GM19397 (cell line): Measurements from ENCODE around the gene OR52K1.
A peak's percentile ranks its signal among the peaks of the same experiment; 100 is the strongest.
"Not testable (repeated sequence)": the region's sequence is repeated elsewhere in the genome, so short reads cannot be mapped to it uniquely, and the experiment has no call there.

ENCODE experiments used
- ATAC-seq: cut with Tn5 transposase; IDR thresholded peaks from one replicate; pipeline ENCODE4 v1.9.1; 2021; ENCODE audit warnings: mild to moderate bottlenecking, moderate library complexity; ENCODE audit not compliant: unreplicated experiment

Gene OR52K1

GRCh38 chr11:4491405-4491804 is 9.0 kb downstream of the OR52K1 start:
- not testable (repeated sequence) for ATAC-seq

GRCh38 chr11:4491878-4492606 is 9.6 kb downstream of the OR52K1 start:
- ATAC-seq: no peak

- ATAC-seq: no peak
Observed at GRCh38 chr11:4493480-4493818, 11.0 kb downstream of the OR52K1 start.

DNA sequence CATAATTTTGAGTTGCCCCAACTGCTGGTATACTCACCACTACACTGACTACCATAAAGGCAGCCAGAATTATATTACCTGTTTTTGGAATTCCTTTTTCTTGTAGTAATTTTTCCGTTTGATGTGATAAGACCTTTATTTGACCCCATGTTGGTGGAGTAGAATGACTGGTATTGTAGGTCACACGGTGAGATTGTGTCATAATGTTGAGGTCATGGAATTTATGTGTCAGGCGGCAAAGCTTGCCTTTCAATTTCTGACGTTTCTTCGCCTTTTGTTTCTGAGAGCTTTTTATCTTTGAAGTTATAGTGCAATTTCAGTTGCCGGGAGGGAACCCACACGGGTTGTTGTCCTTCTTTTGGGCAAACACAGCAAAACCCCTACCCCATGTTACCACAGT is 13.0 kb downstream of the OR52K1 start:
- ATAC-seq: no peak

DNA sequence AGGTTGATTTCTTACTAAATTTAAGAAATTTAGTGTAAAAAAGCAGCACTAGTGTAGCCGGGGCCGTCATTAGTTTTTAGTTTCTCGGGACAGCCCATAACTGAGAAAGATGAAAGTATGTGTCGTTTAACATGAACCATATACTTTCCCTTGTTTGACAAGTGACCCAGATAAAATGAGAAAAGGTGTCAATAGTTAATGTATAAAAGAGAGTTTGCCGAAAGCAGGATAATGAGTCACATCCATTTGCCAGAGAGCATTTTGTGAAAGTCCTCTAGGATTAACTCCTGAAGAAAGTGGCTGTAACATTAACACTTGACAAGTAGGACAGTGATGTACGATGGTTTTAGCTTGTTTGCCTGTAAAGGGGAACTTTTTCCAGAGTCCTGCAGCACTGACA is 13.5 kb downstream of the OR52K1 start:
- no peak for ATAC-seq

- no peak for ATAC-seq
Observed at GRCh38 chr11:4496557-4497248, 14.3 kb downstream of the OR52K1 start.

GRCh38 chr11:4508886-4509285 is 26.4 kb downstream of the OR52K1 start:
- ATAC-seq: no peak

DNA sequence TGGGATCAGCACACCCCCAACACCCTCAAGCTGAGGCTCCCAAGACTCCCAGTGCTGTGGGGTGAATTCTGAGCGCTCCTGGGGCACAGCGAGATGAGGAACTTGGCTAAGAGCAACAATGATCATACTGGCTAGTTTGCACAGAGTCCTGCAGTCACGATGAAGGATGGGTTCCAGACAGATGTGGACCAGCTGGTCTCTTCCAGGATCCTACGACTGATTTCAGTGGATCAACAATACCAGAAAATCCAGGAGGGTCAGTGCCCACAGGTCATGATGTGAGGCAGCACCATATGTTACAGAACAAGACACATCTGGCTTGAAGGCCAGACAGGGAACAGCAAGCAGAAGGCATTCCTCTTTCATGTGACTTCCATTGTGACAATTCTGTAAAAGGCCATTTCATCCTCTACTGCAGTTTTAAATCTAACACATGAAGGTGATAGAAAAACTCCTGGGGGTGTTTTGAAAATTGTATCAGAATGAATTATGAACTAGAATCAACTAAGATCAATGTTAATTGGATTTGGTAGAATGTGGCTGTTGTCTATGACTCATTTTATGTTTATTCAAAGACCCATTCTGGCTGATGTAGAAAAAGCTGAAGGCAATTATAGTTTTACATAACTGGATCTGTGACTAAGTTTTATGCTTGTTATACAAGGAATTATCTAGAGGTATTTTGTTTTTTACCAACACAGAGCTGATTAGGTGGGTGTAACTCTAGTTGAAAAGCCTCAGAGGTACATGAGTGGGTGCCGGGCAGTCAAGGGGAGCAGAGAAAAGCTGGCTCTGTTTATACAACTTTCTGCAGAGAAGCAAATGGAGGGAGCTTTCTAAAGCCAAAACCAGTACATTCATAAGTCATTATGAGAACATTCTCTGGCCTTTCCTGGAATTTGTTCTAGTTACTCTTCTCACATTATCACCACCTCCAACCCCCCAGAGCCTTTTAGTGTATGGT is 29.1 kb downstream of the OR52K1 start:
- ATAC-seq: no peak

DNA sequence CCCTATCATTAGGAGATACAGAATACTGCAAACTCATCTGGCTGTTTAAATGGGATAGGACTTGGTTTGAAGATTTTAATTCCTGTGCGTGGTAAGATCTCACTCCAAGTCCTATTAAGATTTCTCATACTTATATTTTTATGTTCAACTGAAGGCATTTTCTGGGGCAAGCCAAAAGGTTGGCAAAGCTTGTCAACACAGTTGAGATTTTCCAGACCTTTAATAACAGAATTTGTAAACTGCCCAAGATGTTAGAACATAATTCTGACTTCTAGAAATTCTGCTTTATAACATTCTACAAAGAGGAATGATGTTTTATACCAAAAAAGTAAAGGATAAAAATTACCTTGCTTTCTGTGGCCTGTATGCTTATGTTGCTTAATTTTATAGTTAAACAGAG is 31.8 kb downstream of the OR52K1 start:
- no peak for ATAC-seq

GRCh38 chr11:4522339-4522738 is 39.9 kb downstream of the OR52K1 start:
- ATAC-seq: no peak

DNA sequence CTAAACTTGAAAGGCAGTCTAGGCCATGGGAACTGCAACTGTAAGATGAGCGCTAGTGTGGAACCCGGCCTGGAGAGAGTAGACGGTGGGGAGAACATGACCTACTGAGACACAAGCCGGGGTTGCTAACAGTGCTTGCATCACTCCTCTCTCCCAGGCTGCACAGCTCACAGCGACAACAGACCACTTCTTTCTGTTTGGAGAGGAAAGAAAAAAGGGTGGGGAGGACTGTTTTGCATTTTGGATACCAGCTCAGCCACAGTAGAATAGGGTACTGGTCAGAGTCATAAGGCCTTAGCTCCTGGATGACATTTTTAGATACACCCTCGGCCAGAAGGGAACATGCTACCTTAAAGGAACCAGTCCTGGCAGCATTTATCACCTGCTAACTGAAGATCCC is 40.3 kb downstream of the OR52K1 start:
- no peak for ATAC-seq

DNA sequence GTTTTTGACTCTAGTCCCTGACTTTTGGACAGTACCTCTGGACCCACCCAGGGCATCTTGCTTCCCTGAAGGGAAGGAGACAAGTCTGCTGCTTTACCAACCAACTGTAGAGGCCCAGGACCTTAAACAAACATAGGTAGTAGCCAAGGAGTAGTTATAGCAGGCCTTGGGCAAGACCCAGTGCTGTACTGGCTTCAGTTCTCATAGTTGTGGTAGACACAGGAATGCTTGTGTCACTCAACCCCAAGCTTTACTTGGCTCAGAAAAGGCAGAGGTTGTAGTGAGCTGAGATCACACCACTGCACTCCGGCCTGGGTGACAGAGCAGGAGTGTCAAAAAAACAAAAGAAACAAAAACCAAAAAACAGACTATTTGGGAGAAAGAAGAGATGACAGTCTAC is 41.2 kb downstream of the OR52K1 start:
- no peak for ATAC-seq

DNA sequence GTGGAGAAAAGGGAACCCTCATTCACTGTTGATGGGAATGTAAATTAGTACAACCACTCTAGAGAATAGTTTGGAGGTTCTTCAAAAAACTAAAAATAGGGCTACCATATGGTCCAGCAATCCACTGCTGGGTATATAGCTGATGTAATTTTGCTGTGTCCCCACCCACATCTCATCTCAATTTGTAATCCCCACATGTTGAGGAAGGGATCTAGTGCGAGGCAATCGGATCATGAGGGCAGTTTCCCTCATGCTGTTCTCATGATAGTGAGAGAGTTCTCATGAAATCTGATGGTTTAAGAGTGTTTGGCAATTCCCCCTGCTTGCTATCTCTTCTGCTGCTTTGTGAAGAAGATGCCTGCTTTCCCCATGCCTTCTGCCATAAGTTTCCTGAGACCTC is 45.5 kb downstream of the OR52K1 start:
- ATAC-seq: no peak

GRCh38 chr11:4531686-4532085 is 49.2 kb downstream of the OR52K1 start:
- not testable (repeated sequence) for ATAC-seq

DNA sequence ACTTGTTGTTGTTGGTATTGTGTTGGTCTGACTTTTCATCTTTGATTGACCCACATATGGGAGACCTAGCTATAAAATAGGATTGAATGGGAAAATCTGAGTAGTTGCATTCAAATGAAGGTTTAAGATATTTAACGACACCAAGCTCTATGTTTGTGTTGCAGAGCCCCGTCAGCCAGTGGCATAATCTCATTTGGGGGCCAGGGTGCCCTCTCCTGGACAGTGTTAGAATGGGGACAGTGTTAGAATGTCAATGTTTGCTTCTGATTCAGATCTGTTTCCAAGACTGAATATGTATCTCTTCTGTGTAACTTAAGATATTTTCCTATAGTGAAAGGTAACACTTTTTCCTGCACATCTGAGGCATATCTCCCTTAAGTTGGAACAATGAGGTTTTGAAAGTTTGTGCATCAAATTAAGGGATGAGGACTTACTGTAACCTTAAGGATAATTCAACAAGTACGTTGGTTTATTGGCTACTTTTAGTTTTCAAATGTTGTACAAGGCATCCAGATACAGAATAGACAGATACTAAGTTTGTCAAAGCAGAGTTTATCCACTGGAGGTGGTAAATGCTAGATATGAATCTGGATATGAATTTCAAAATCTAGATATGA is 57.3 kb downstream of the OR52K1 start:
- ATAC-seq: peak; percentile 72

DNA sequence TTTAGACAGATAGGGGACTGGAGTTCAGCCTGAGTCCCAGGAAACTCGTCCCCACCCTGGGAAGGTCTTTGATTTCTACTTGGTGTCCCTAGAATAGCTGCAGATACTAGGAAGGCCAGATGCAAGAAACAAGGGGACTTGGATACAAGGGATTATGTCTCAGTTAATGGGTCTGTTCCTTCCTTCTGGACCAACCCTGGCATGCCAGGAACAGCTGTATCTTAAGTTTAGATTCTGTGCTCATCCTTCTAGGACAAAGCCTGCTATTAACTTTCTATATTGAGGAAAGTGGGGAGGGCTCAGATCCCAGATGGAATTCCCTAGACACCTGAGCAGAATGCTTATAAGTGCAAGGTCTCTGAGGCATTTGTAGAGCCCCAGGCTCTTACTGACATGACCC is 58.6 kb downstream of the OR52K1 start:
- ATAC-seq: no peak
